Measurements from ENCODE around the gene RRP12.
"Not testable (repeated sequence)": the region's sequence is repeated elsewhere in the genome, so short reads cannot be mapped to it uniquely, and the experiment has no call there.

The RRP12 gene

DNA sequence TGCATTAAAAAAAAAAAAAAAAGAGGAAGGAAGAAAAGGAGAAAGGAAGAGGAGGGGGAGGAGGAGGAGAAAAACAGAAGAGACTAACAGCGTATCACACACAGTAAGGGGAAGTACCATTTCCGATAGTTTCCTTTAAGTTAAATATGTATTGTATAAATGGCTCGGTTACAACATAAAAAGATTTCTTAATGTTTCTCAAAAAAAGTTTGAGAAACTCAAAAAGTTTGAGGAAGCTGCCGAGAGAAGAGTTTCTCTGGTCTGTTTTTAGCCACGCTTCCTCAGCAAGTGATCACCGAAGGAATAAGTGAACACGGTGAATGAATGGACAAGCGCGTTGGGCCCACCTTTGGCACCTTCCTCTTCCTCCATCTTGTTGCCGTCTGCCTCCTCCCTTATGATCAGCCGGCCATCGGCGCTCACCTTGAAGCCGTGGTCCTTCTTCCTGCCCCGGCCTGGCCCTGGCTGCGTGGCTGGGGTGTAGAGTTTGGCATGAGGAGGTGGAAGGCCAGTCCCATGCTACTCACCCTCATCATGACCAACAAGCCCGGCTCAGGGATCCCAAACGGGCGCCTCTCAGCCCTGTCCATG, 35.3 kb downstream of the RRP12 start:
- no peak for DNase-seq (ENCODE audit: low read depth)

DNA sequence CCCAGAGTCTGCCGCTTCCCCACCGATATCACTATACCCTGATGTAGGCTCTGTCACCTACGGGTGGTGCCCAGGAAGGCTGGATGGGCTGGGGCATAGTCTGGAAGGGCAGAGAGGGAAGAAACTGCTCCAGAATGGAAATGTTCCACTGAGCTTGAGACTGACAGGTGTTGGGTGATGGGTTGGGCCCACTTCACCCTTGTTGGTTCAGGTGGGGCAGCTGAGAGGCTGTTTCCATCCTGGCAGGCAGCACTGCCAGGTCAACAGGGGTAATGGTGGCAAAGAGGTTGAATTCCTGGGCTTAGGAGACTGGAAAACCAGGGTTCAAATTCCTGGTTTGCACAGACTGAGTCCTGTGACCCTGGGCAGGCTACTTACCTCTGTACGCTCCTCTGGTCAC, 38.1 kb downstream of the RRP12 start:
- no peak for DNase-seq (ENCODE audit: low read depth)

- no peak for DNase-seq (ENCODE audit: low read depth)
Measured at GRCh38 chr10:97362310-97363033, 38.7 kb downstream of the RRP12 start.

DNA sequence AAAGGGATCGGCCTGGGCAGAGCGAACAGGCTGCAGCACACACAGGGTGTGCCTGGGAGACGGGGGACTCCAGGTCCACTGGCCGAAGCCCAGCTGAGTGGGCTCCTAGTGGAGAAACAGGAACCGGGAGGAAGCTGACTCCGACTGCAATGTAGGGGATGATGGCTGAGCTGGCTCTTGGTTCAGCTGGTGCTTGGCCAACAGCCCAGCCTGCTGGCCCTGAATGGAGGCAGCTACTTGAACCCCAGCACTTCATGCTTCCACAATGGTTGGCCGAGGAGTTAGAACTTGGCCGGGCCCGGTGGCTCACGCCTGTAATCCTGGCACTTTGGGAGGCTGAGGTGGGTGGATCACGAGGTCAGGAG, 39.6 kb downstream of the RRP12 start:
- no peak for DNase-seq (ENCODE audit: low read depth)

DNA sequence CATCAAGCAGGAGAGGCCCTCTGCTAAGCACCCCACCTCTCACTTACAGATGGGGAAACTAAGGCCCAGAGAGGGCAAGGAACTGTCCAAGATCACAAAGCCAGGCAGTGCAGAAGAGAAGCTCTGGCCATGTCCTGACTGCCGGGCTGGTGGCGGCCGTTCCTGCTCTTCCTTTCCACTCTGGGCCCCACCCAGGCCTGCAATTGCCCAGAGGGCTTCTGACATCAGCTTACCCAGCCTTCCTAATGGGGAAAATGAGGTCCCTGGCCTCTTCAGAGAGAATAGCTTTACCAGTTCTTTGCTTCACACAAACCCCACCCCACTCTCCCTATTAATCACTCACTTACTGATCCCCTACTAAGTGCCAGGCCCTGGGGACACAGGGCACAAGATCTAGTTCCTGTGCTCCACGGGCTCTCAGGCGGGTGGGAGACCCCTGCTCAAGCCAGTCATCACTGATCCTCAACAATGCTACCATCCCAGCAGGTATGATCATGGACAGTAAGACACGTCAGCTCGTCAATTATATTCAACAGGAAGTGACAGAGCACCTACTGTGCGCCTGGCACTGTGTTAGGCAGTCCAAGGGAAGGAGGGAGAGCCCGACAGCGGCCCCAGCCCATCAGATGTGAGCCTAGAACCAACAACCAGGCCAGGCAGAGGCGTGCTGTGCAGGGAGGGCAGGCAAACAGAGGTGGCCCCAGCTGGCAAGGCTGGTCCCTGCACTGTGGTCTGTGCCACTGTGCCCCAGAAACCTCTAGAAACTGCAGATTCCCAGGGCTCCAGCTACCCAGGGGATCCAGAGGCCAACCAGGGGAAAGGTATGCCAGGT, 40.2 kb downstream of the RRP12 start:
- no peak for DNase-seq (ENCODE audit: low read depth)

- no peak for DNase-seq (ENCODE audit: low read depth)
Measured at GRCh38 chr10:97358781-97359180, 42.4 kb downstream of the RRP12 start.

- no peak for DNase-seq (ENCODE audit: low read depth)
Measured at GRCh38 chr10:97358349-97358748, 42.8 kb downstream of the RRP12 start.

- no peak for DNase-seq (ENCODE audit: low read depth)
Measured at GRCh38 chr10:97356918-97357317, 44.2 kb downstream of the RRP12 start.

DNA sequence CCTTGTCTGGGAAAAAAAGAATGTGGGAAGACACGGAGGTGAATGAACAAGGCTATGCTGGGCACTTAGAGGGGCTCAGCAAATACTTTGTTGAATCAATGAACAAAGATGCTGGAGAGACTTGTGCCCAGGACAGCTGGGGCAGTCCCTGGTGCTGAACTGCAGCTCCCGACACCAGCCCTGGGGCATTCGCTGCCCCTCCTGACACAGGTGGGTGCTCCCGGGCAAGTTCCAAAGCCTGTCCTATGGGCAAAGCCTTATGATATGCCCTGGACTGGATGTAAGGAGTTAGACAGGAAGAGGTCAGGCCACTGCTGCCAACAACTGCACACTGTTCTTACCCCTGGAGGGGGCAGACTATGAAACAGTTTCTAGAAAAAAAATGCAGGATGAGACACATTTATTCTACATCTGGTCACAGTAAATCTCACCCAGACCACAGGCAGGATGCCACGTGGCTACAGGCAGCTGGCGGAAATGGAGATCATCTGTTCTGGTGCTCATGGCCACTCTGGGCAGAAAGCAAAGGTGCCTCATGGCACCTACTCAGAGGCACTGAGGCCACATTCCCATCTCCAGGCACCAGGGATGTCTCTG, 44.7 kb downstream of the RRP12 start:
- no peak for DNase-seq (ENCODE audit: low read depth)

DNA sequence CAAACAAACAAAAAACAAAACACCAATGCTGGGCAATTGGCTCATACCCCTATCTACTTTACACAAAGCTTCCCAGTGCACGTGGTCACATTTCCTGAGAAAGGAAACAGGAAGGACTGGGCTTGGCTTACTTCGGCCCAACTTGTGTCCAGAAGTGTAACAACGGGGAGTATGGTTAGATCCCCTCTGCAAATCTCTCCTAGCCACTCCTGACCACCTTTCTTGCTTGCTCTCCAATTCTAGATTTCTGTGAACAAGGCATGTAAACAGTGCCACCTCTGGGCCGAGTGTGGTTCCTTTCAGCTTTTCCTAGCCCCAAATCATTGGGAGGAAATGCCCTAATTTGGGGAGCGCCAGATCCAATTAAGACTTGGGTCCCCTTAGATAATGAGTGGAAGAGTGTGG, 45.6 kb downstream of the RRP12 start:
- no peak for DNase-seq (ENCODE audit: low read depth)

GRCh38 chr10:97353945-97354344, 47.2 kb downstream of the RRP12 start:
- DNase-seq (ENCODE audit: low read depth), result no peak

GRCh38 chr10:97349752-97350513, 51.2 kb downstream of the RRP12 start:
- no peak for DNase-seq (ENCODE audit: low read depth)

GRCh38 chr10:97347317-97347716, 53.8 kb downstream of the RRP12 start:
- DNase-seq (ENCODE audit: low read depth), result no peak

DNA sequence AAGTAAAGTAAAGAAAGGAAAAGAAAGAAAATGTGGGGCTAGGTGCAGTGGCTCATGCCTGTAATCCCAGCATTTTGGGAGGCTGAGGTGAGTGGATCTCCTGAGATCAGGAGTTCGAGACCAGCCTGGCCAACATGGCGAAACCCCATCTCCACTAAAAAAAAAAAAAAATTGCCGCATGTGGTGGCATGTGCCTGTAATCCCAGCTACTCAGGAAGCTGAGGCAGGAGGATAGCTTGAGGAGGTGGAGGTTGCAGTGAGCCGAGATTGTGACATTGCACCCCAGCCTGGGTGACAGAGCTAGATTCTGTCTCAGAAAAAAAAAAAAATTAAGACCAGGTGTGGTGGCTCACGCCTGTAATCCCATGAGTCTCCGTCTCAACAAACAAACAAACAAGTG, 57.5 kb downstream of the RRP12 start:
- DNase-seq (ENCODE audit: low read depth), result not testable (repeated sequence)

- DNase-seq (ENCODE audit: low read depth), result no peak
Measured at GRCh38 chr10:97341416-97341815, 59.7 kb downstream of the RRP12 start.

DNA sequence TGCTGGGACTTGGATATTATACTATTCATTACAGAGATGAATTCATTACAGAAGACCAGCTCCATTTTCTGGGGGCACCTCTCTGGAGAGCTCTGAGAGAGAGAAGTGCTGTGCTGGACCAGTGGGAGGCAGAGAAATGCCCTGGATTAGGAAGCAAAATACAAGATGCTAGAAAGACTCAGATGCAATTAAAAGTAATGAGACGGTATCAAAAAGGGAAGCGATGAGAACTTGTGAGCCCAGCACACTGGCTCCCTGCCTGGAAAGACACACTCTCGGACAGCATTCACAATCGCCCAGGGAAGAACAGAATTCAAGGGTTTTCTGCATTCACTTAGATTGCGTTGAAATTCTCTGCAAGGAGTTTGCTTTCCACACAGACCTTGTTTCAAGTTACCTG, 63.1 kb downstream of the RRP12 start:
- no peak for DNase-seq (ENCODE audit: low read depth)

DNA sequence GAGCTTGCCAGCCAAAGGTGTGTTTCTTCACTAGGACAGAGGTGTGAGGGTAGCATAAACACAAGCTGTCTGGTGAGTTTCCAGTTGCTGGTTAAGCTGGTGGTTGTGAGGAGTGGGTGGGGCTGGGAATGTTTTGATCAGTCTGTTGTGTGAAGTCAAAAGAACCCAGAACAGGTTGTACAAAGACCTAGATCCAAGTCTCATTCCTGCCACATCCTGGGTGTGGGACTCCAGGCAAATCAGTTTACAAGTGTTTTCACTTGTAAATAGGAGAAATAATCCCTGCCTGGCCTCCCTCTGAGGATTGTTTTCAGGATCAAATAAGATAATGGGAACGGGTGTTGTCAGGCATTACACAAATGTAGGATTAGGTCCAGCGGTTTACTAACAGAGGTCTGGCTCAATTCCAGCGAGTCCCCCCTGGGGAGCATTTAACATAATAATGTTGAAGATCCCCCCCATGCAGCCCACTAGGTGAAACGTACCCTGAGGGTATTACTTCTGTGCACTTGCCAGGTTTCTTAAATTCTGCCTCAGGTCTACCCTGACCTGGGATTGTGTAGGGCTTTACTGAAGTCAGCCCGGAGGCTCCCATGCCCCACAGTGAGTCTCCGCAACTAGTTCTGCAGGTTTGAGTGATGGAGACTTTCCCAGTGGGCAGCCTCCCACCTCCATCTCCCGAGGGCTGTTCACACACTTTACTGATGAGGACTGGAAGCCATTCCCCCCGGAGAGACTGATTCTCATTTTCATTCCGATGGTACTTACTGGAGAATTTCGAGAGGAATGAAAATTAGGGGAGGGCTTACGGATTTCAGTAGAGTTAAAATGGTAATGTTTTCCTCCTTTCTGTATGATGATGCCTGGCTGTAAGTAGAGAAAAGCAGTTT, 64.0 kb downstream of the RRP12 start:
- no peak for DNase-seq (ENCODE audit: low read depth)

DNA sequence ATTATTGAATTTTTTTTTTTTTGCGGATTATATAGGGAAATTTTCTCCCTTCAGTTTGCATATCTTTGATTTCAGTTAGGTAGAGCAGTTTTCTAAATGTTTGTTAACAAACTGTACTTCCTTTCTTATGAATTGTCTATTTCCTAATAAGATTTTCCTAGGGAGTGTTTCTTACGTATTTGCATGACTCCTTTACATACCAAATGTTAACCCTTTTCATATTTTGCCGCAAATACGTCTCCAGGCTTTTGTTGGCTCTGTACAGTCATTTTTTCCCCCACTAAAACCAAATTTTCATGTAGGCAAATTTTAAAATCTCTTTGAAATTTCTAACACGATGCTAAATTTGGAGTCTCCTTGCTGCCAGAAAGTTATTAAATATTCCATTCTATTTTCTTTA, 64.7 kb downstream of the RRP12 start:
- DNase-seq (ENCODE audit: low read depth), result no peak

DNA sequence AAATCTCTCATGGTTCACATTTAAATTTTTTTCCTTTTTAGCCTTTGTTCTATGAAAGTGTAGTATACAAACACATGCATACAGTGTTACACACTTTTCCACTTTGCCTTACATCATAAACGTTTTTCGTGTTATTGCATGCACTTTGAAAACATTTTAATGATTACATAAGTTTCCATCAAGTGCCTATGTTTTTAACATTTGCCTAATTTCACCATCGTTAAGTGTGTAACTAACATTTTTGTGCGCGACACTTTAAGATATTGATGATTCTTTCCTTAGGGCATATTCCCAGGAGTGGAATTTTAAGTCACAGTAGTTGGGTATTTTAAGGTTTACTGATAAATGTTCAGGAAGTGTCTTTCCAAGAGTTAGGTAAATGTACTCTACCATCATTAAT, 65.1 kb downstream of the RRP12 start:
- DNase-seq (ENCODE audit: low read depth), result no peak

- DNase-seq (ENCODE audit: low read depth), result no peak
Measured at GRCh38 chr10:97335188-97335619, 65.9 kb downstream of the RRP12 start.

Measured in non-pigmented ciliary epithelial cell (primary cell).